ENCODE data around the gene NTNG1.

Gene NTNG1

GRCh38 chr1:107525961-107526360, 385.1 kb downstream of the NTNG1 start:
- no peak for DNase-seq

- DNase-seq: no peak
Measured at GRCh38 chr1:107526524-107527198, 385.8 kb downstream of the NTNG1 start.

GRCh38 chr1:107529511-107530149, 388.8 kb downstream of the NTNG1 start:
- DNase-seq: no peak

GRCh38 chr1:107530543-107530942, 389.7 kb downstream of the NTNG1 start:
- no peak for DNase-seq

GRCh38 chr1:107531065-107531908, 390.4 kb downstream of the NTNG1 start:
- DNase-seq: no peak

- no peak for DNase-seq
Measured at GRCh38 chr1:107532318-107532717, 391.5 kb downstream of the NTNG1 start.

Data from T1000 (cell line).